ENCODE data around the gene TSPAN18. TPM values are rescaled to one million over a fixed set of nuclear protein-coding genes. Genes with fewer than 3 reads are reported as not detected.
"Not testable (repeated sequence)": the region's sequence is repeated elsewhere in the genome, so short reads cannot be mapped to it uniquely, and the experiment has no call there.

TSPAN18 gene
- total RNA-seq, 1 donor from 2014 or later = 38.4 TPM

DNA sequence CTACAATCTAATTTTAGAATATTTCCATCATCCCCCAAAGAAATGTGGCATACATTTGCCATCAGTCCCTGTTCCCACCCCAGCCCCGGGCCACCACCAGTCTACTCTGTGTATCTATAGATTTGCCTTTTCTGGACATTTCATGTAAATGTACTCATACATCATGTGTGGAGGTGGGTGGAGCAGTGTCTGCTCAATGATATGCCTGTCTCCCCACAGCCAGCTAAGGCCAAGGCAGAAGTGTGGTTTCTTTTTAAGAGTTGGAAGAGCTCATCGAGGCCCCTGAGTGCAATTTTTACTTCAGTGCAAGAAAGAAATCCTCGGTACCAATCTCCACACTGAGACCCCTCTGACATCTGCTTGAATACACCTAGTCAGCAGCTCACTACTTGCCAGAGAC is 143.4 kb downstream of the TSPAN18 start:
- no peaks in the 10 kb centered on the region for H3K4me1 ChIP-seq
- H3K9me3 ChIP-seq = no peaks in the 10 kb centered on the region
- H3K27me3 ChIP-seq (ENCODE audit: low read depth) = no peaks in the 10 kb centered on the region
- H3K27ac ChIP-seq = no peak overlapping the region
- no peak overlapping the region for H3K4me3 ChIP-seq
- no peaks in the 10 kb centered on the region for H3K36me3 ChIP-seq
- no peak for ATAC-seq
- DNase-seq = no peak
- intact Hi-C loops (cut with DNase I) = no loop called here
- TF ChIP-seq, protein P1, sequence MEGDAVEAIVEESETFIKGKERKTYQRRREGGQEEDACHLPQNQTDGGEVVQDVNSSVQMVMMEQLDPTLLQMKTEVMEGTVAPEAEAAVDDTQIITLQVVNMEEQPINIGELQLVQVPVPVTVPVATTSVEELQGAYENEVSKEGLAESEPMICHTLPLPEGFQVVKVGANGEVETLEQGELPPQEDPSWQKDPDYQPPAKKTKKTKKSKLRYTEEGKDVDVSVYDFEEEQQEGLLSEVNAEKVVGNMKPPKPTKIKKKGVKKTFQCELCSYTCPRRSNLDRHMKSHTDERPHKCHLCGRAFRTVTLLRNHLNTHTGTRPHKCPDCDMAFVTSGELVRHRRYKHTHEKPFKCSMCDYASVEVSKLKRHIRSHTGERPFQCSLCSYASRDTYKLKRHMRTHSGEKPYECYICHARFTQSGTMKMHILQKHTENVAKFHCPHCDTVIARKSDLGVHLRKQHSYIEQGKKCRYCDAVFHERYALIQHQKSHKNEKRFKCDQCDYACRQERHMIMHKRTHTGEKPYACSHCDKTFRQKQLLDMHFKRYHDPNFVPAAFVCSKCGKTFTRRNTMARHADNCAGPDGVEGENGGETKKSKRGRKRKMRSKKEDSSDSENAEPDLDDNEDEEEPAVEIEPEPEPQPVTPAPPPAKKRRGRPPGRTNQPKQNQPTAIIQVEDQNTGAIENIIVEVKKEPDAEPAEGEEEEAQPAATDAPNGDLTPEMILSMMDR (IDR thresholded peaks at IDR 0.05) = no peak

DNA sequence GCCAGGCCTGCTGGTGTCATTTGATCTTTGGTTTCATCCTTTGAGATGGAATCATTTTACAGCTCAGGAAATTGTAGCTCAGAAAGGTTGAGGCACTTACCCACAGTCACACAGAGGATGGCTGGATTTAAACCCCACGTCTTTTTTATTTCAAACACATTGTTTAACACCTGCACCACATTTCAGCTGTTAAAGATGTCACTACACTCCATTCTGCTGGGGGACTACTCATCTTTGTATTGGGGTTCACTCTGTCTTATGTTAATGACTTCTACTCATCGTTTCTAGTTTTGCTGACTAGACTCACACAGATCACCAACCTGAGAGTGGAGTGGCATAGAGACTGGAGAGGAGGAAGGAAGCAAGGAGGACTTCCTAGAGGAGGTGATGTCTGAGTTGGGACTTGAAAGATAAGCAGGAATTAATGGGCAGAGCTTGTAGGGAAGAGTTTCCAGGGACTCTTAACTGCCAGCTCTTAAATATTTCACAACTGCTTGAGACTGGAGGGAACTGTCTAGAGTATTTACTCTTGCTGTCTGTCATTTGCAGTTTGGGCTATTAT is 143.9 kb downstream of the TSPAN18 start:
- no peak for DNase-seq
- H3K27ac ChIP-seq = no peak overlapping the region
- no peaks in the 10 kb centered on the region for H3K27me3 ChIP-seq (ENCODE audit: low read depth)
- H3K36me3 ChIP-seq = no peaks in the 10 kb centered on the region
- H3K4me3 ChIP-seq = no peak overlapping the region
- intact Hi-C loops (cut with DNase I) = no loop called here
- no peaks in the 10 kb centered on the region for H3K4me1 ChIP-seq
- TF ChIP-seq, protein P1 (IDR thresholded peaks at IDR 0.05) = no peak
- H3K9me3 ChIP-seq = no peaks in the 10 kb centered on the region
- no peak for ATAC-seq

DNA sequence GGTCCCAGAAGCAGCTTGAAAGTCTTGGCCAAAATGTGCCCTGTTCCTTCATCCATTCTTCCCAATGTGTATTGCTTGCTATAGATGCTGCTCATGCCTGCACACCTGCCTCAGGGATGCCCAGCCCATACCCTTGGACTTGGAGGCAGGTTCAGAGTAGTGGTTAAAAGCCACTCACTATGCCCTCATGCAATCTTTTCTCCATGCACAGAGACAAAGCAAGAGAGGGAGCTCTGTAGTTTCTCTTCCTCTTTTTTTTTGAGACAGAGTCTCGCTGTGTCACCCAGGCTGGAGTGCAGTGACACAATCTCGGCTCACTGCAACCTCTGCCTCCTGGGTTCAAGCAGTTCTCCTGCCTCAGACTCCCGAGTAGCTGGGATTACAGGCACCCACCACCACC is 144.9 kb downstream of the TSPAN18 start:
- DNase-seq; H3K27ac ChIP-seq; H3K27me3 ChIP-seq (ENCODE audit: low read depth); H3K36me3 ChIP-seq; H3K4me1 ChIP-seq; H3K9me3 ChIP-seq; H3K4me3 ChIP-seq; intact Hi-C loops (cut with DNase I): not testable (repeated sequence)
- ATAC-seq = peak in 1 of 2 donors; percentile 52

DNA sequence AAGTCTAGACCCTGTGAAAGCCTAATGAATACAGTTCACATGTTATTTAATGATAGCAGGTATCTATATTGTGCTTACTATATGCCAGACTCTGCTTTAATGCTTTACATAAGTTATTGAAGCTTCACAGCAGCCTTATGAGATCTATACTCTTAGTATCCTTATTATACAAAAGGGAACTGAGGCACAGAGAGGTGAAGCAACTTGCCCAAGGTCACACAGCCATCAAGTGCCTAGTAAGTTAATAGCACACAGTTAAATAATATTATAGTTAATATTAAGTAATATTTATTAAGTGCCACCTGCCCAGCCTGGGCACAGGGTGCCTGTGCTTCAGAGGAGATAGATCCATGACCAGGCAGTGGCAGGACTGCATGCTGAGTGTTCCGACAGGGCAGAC is 145.8 kb downstream of the TSPAN18 start:
- no peak for DNase-seq
- H3K36me3 ChIP-seq = no peaks in the 10 kb centered on the region
- no peak overlapping the region for H3K4me3 ChIP-seq
- H3K4me1 ChIP-seq = peaks cover 2% of the 10 kb centered on the region
- H3K27ac ChIP-seq = no peak overlapping the region
- no peak for ATAC-seq
- no peaks in the 10 kb centered on the region for H3K9me3 ChIP-seq
- TF ChIP-seq, protein P1 (IDR thresholded peaks at IDR 0.05) = no peak
- H3K27me3 ChIP-seq (ENCODE audit: low read depth) = no peaks in the 10 kb centered on the region
- intact Hi-C loops (cut with DNase I) = no loop called here

- Histone ChIP-seq H3K4me3 (no peak overlapping the region), H3K9me3 (no peaks in the 10 kb centered on the region), H3K4me1 (peaks cover 6% of the 10 kb centered on the region), H3K36me3 (no peaks in the 10 kb centered on the region), H3K27ac (no peak overlapping the region), H3K27me3 (ENCODE audit: low read depth) (no peaks in the 10 kb centered on the region)
- no peak for DNase-seq
- intact Hi-C loops (cut with DNase I) = no loop called here
- no peak for ATAC-seq
- TF ChIP-seq, protein P1 (IDR thresholded peaks at IDR 0.05) = no peak
Observed at GRCh38 chr11:44873537-44873936, 146.8 kb downstream of the TSPAN18 start.

- no peaks in the 10 kb centered on the region for H3K27me3 ChIP-seq (ENCODE audit: low read depth)
- no peaks in the 10 kb centered on the region for H3K36me3 ChIP-seq
- no peak overlapping the region for H3K4me3 ChIP-seq
- H3K27ac ChIP-seq = no peak overlapping the region
- TF ChIP-seq, protein P1 (IDR thresholded peaks at IDR 0.05) = no peak
- peaks cover 6% of the 10 kb centered on the region for H3K4me1 ChIP-seq
- no peaks in the 10 kb centered on the region for H3K9me3 ChIP-seq
- no peak for DNase-seq
- intact Hi-C loops (cut with DNase I) = no loop called here
- no peak for ATAC-seq
Observed at GRCh38 chr11:44874284-44874683, 147.5 kb downstream of the TSPAN18 start.

All from lower lobe of right lung (tissue), 2 donors.